Fibroblast of skin of right quadriceps (primary cell): ENCODE data around the gene PHRF1.
A peak's percentile ranks its signal among the peaks of the same experiment; 100 is the strongest.

Experiments used
- DNase-seq: peaks from one replicate; pipeline ENCODE4 v3.0.0-alpha.2; 2013

The PHRF1 gene

DNA sequence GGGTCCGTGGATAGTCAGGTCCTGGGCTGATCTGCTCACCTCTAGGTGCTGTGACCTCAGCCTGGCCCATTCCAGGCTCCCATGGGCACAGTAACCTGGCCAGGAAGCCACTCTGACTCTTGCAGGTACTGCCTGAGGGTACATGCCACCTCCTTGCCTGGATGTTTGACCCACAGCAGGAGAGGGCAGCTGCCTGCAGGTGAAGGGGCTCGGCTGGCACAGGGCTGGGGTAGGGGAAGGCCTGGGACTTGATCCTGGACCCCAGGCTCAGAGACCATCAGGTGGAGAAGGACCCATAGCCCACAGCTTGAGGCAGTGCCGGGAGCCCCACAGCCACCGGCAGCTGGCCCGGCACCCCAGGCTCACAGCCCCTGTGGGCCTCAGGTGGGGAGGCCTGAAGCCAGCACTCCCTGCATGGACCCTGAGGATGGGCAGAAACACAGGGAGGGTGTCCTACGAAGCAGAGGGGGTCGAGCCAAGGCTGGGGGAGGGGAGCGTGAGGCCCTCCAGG lies 36.2 kb upstream of the PHRF1 start:
- DNase-seq, result no peak

GRCh38 chr11:540583-541432 lies 35.5 kb upstream of the PHRF1 start:
- no peak for DNase-seq

DNA sequence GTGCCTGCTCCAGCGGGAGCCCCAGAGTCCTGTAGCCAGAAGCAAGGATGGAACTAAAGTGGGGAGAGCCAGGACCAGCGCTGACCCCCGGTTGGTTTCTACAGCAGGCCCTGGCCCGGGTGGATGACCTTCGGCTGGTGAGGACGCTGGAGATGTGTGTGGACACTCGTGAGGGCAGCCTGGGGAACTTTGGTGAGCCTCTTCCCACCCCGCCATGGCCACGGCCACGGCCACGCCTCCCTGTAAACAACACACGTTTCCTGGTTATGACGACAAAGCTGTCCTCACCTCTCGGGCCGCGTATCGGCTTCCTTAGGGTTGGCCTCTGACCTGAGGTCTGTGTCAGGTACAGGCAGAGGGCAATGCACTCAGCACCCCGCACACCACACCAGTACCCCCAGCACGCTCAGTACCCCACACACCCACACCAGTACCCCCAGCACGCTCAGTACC lies 34.8 kb upstream of the PHRF1 start:
- DNase-seq, result no peak

DNA sequence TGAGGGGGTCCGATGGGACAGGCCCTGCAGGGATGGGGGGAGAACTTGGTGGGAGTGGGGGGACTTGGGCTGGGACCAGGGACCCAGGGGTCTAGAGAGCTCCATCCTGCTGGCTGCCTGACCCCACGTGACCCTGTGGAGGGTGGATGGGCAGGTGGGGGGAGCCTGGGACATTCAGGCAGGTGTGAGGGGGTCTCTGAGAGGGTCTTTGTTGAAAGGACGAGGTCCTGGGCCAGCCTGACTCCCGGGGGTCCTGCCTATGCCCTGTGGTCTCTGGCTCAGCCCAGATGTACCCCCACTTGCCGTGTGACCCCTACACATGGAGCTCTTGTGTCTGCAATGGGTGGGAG lies 31.5 kb upstream of the PHRF1 start:
- DNase-seq, result no peak

GRCh38 chr11:545171-545570 lies 31.1 kb upstream of the PHRF1 start:
- DNase-seq, result no peak

DNA sequence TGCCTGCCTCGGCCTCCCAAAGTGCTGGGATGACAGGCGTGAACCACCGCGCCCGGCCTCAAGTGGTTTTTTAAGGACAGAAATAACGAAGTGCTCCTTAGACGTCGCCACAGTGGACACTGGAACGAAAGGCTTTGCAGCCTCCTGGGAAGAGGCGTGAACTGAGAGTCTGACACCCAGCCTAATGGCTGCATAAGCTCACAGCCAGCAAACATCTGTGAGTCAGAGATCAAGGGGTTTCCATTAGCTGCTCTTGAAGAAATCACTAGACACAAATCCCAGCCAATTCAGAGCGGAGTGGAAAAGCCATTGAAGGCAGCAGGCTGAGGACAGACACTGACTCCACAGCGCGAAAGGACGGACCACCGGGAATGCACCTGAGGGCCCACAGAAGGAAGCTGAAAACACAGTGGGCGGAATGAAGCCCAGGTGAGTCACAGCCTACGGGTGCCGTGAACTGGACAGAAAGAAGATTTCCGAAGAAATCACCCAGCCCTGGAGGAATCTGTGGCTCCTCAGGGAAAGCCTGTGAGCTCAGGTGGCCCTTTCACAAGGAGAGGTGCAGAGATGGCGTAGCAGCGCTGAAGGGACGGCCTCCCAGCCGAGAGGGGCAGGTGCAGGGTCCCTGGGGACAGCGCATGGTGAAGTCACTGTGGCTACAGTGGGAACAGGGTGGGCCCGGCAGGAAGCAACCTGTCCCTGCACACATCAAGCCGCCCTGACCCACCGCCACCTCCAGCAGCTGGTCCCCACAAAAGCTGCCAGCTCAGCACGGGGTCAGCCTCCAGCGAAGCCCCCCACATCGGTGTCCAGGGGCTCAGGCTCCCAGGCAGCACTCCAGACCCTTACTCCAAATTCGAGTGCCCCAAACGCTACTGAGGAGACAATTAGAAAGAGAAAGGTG lies 27.3 kb upstream of the PHRF1 start:
- no peak for DNase-seq

- DNase-seq, result no peak
These were observed 26.1 kb upstream of the PHRF1 start for GRCh38 chr11:550021-550745.

GRCh38 chr11:550746-551085 lies 25.6 kb upstream of the PHRF1 start:
- DNase-seq, result no peak

DNA sequence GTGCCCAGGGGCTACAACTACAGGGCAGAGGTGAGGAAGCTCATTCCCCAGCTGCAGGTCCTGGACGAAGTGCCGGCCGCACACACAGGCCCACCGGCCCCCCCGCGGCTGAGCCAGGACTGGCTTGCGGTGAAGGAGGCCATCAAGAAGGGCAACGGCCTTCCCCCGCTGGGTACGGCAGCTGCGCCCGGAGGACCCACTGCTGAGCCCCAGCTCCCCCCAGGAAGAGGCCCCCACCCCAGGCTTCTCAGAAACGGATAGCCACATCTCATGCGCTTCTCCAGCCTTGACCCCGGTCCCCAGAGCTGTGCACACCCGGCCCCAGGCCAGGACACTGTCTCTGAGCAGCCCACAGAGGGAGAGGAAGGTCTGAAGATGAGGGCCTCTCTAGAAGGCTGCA lies 25.1 kb upstream of the PHRF1 start:
- DNase-seq, result no peak

GRCh38 chr11:551596-551995 lies 24.7 kb upstream of the PHRF1 start:
- no peak for DNase-seq

DNA sequence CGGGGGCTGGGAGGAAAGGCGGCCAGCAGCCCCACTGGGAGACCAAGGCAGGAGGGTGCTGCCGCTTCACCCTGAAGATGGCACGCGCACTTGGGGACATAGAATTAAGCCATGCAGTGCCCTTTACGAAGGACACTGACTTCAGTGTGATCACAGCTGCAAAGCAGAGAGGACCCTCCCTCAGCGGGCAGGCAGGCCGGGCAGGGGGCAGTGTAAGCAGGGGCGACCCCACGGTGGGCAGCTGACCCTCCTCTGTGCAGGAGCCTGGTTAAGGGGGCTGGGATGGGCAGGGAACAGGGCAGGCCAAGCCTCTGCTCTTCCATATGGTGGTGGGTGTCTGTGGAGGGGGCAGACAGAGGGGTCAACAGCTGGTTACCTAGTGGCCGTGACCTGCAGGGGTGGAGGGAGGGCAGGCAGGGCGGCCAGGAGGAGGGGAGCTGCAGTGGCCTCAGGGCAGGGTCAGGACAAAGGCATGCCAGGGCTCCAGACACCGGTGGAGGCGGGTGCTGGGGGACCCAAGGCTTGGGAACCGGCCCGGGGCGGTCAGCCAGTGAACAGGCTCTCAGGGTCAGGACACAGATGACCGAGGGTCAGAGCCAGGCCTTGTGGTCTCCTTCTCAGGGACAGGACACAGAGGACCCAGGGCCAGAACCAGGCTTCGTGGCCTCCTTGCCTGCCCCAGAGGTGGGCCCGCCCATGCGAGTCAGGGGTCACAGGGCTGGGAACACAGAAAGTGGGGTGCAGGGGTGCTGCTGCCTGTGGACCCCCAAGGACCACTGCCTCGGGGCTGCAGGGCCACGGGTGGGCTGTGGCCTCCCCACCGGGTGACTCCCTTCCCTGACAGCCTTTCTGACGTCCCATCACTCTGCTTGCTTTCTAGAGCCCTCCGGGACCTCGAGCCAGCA lies 22.9 kb upstream of the PHRF1 start:
- no peak for DNase-seq

GRCh38 chr11:553988-554340 lies 22.3 kb upstream of the PHRF1 start:
- no peak for DNase-seq

DNA sequence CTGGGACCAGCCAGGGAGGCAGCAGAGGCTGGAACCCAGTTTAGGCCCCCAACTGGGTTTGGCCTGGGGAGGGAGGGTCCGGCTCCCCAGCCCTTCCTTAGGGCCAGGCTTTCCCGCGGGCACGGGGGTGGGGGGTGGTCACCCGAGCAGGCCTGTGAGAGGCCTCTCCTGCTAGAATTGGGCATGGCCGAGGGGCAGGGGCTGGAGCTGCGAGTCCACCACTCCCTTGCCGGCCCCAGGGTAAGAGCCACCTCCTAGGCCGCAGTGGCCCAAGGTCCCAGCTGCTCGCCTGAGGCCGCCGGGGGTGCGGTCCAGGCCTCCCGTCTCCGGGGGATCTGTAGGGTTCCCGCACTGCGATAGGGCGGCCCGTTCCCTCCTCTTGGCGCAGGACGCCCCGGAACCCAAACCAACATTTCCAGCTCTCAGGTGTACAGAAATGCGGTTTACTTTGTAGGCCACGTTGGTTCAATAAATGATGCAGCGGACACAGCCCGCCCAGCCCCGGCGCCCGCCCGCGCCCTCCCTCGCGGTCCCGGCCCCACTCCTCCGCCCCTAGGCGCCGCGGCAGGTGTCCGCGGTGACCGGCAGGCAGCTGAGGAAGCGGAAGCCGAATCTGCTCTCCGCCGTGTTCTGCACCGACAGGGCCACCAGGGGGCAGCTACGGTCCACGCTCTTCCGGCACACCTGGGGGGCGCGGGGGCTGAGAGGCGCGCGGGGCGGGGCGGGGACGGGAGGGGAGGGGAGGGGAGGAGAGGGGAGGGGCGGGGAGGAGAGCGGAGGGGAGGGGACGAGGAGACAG lies 21.6 kb upstream of the PHRF1 start:
- peak; percentile 23 for DNase-seq

GRCh38 chr11:555227-555779 lies 21.0 kb upstream of the PHRF1 start:
- DNase-seq, result no peak

- no peak for DNase-seq
These were observed 20.2 kb upstream of the PHRF1 start for GRCh38 chr11:555780-556661.

- DNase-seq, result no peak
These were observed 19.5 kb upstream of the PHRF1 start for GRCh38 chr11:556662-557256.

DNA sequence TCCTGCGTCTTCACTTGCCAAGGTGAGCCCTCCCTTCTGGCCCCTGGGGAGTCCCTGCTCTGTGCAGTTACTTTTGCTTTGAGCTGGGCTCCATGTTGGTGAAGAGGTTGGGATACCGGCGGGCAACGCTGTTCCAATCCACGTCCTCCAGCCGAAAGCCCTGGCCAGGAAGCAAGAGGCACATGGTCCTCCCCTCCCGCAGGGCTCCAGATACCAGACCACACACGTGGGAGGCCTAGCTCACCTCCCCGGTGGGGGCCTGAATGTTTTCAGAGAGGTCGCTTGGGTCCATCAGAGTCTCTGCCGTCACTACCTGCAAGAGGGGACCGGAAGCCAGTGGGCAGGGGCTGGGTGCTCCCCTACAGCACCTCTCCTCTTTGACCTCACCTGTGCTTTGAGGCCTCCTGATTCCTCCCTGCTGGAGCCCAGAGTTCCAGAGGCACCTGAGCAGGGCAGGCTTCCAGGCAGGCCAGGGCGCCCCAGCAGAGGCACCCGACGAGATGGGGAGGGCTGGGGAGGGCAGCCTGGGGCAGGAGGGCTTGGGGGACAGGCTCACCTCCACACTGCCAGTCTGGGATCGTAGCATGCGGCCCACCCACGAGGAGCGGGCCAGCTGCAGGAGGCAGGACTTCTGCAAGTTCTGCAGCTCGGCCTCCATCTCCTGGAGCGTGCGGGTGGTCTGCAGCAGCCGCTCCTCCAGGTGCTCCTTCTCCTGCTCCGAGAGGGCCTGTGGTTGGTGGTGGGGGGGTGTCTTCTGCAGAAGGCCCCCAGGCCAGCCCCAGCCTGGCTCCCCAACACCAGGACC lies 18.7 kb upstream of the PHRF1 start:
- DNase-seq, result no peak

DNA sequence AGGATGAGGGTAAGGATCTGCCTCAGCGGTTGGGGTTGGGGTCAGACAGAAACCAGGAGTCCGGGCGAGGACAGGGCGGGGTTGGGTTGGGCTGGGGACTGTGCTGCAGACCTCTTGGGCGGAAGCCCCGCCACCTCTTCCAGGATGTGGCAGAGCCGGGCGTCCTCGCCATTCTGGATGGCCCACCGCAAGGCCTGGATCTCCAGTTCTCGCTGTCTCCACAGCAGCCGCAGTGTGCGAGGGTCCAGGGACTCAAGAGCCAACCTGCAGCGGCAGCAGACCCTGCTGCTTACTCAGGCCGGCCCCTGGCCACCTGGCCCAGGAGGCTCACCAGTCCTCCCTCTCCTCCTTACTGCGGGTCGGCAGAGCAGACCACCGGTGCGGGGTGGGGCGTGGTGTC lies 17.8 kb upstream of the PHRF1 start:
- DNase-seq, result no peak
